ENCODE data around the gene GFOD2. TPM values are rescaled to one million over a fixed set of nuclear protein-coding genes. Genes with fewer than 3 reads are reported as not detected.

GFOD2 gene
- total RNA-seq, 1 donor from 2014 or later, result 32.7 TPM

GRCh38 chr16:67628216-67628615 is 90.9 kb downstream of the GFOD2 start:
- TF ChIP-seq CTCF (IDR thresholded peaks at IDR 0.05) (no peak), POLR2A (IDR thresholded peaks at IDR 0.05) (no peak), POLR2AphosphoS5 (IDR thresholded peaks at IDR 0.05; ENCODE audit: insufficient read depth in 1 of 2, low read depth in 1 of 2) (no peak)
- intact Hi-C loops (cut with DNase I), result no loop called here
- Histone ChIP-seq H3K4me1 (no peaks in the 10 kb centered on the region), H3K4me3 (no peak overlapping the region), H3K9me3 (no peaks in the 10 kb centered on the region), H3K36me3 (peaks cover 0 to 72% of the 10 kb centered on the region in 2 donors), H3K27ac (no peak overlapping the region), H3K27me3 (no peaks in the 10 kb centered on the region)
- DNase-seq (ENCODE audit: extremely low spot score in 2 of 2), result no peak

Other genes starting within 250 kb of the GFOD2 start
- gene ATP6V0D1, start 238.2 kb downstream of the GFOD2 start, total RNA-seq, result 110 TPM
- not detected for gene AGRP, start 235.8 kb downstream of the GFOD2 start, total RNA-seq
- 54.8 TPM for gene RIPOR1, start 190.5 kb downstream of the GFOD2 start, total RNA-seq
- gene CTCF, start 156.8 kb downstream of the GFOD2 start, total RNA-seq, result 43.2 TPM
- 5.6 TPM for gene CARMIL2, start 74.2 kb downstream of the GFOD2 start, total RNA-seq
- 38.8 TPM for gene ACD, start 59.1 kb downstream of the GFOD2 start, total RNA-seq
- gene PARD6A, start 58.4 kb downstream of the GFOD2 start, total RNA-seq, result 1.2 TPM
- 14.7 TPM for gene ENKD1, start 52.6 kb downstream of the GFOD2 start, total RNA-seq
- gene C16orf86, start 52.5 kb downstream of the GFOD2 start, total RNA-seq, result 10.3 TPM
- gene RANBP10, start 87.2 kb upstream of the GFOD2 start, total RNA-seq, result 17.9 TPM
- not detected for gene TSNAXIP1, start 87.6 kb upstream of the GFOD2 start, total RNA-seq
- 50.6 TPM for gene THAP11, start 123.0 kb upstream of the GFOD2 start, total RNA-seq
- gene NUTF2, start 127.6 kb upstream of the GFOD2 start, total RNA-seq, result 131 TPM
- 57.7 TPM for gene CENPT, start 128.4 kb upstream of the GFOD2 start, total RNA-seq
- 71.9 TPM for gene EDC4, start 153.7 kb upstream of the GFOD2 start, total RNA-seq
- not detected for gene NRN1L, start 165.6 kb upstream of the GFOD2 start, total RNA-seq
- gene PSKH1, start 173.9 kb upstream of the GFOD2 start, total RNA-seq, result 17.4 TPM
- 3.2 TPM for gene CTRL, start 212.5 kb upstream of the GFOD2 start, total RNA-seq
- gene PSMB10, start 217.5 kb upstream of the GFOD2 start, total RNA-seq, result 45.2 TPM
- 33.4 TPM for gene LCAT, start 224.8 kb upstream of the GFOD2 start, total RNA-seq
- gene SLC12A4, start 249.3 kb upstream of the GFOD2 start, total RNA-seq, result 43.2 TPM

All from vagina (tissue), 2 donors.